Measurements from ENCODE around the gene NSUN4. TPM values are rescaled to one million over a fixed set of nuclear protein-coding genes. Genes with fewer than 3 reads are reported as not detected.
"Not testable (repeated sequence)": the region's sequence is repeated elsewhere in the genome, so short reads cannot be mapped to it uniquely, and the experiment has no call there.

The NSUN4 gene
- total RNA-seq, 2 experiments from 2014 or later: 33.6 to 37.8 TPM

DNA sequence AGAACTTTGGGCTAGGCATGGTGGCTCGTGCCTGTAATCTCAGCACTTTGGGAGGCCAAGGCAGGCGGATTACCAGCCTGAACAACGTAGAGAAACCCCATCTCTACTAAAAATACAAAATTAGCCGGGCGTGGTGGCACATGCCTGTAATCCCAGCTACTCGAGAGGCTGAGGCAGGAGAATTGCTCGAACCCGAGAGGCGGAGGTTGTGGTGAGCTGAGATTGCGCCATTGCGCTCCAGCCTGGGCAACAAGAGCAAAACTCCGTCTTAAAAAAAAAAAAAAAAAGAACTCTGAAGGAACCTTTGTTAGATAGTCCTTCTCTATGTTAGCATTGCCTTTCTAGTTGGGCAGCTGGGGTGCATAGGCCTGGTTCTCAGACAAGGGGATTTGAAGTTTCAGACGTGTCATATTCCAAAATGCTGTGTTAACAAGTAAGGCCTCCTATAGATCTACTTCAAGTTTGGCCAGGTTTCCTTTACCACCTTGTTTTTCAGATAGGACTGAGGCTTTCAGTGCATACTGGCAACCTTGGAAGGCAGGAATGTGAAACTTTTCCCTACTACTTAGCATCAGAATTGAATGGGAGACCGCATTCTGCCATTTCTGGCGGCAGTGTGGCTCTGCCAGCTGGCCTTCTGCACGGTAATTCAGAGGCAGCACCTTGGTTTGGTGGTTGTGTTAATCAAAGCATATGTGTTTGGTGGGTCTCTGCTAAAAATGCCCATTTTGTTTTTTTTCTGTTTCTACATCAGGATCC lies 31.0 kb upstream of the NSUN4 start:
- intact Hi-C loops (cut with micrococcal nuclease): no loop called here
- Mint-ChIP-seq H3K4me1 (ENCODE audit: low read depth) (peaks cover 31% of the 10 kb centered on the region), H3K27me3 (ENCODE audit: low read depth) (no peaks in the 10 kb centered on the region), H3K4me3 (no peak overlapping the region), H3K27ac (no peak overlapping the region), H3K36me3 (ENCODE audit: low read depth) (peaks cover 37% of the 10 kb centered on the region), H3K9me3 (no peaks in the 10 kb centered on the region)
- CTCF ChIA-PET: no interaction called here
- no peak for DNase-seq

DNA sequence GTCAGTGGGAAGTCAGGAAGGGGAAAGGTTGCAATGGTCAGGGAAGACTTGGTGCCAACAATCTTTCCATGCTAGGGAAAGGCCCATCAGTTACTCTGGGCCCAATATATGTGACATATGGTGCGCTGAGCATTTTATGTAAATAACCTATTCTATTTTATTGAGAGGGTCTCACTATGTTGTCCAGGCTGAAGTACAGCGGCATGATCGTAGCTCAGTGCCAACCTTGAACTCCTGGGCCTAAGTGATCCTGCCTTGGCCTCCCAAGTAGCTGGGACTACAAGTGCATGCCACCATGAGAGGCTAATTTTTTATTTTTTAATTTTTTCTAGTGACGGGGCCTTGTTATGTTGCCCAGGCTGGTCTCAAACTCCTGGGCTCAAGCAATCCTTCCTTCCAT lies 30.3 kb upstream of the NSUN4 start:
- intact Hi-C loops (cut with micrococcal nuclease): no loop called here
- peaks cover 39% of the 10 kb centered on the region for H3K36me3 Mint-ChIP-seq (ENCODE audit: low read depth)

DNA sequence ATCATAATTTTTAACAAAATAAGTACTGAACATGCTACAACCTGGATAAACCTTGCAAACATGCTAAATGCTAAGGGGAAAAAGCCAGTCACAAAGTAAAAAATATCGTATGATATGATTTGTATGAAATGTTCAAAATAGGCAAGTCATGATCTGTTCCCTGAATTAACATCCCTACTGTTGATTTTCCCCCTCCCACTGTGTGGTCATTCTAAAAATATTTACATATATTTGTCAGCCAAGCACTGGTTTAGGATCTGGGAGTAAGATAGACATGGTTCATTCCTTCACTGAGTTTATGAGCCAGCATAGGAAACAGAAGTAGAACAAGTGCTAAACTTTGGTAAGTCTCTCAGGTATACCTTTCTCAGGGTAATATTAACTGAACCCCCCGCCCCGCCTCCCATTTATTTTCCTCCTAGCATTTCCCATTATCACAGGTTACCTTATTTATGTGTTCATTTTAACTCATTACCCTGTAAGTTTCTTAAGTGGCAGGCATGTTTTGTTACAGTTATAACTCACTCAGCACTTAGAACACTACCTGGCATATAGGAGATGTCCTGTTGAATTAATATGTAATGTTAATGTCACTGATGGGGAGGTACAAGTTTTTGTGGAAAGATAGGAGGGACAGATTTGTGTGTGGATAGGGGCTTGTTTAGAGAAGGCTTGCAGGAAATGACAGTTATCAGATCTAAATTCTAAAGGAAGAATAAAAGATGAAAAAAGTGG lies 24.8 kb upstream of the NSUN4 start:
- DNase-seq: no peak
- Mint-ChIP-seq H3K9me3 (no peaks in the 10 kb centered on the region), H3K36me3 (ENCODE audit: low read depth) (peaks cover 25% of the 10 kb centered on the region), H3K27me3 (ENCODE audit: low read depth) (no peaks in the 10 kb centered on the region), H3K27ac (no peak overlapping the region), H3K4me1 (ENCODE audit: low read depth) (no peaks in the 10 kb centered on the region), H3K4me3 (no peak overlapping the region)
- CTCF ChIA-PET: no interaction called here
- intact Hi-C loops (cut with micrococcal nuclease): no loop called here

More for the DNA sequence above, 30.3 kb upstream of the NSUN4 start:
- no peak for DNase-seq
- CTCF ChIA-PET: interaction anchor here (0.6 kb wide), 1 partner anchor 27 kb away, joined by 3 read pairs; no protein-coding TSS in a partner anchor
- Mint-ChIP-seq H3K27ac (no peak overlapping the region), H3K9me3 (no peaks in the 10 kb centered on the region), H3K4me1 (ENCODE audit: low read depth) (peaks cover 23% of the 10 kb centered on the region), H3K27me3 (ENCODE audit: low read depth) (no peaks in the 10 kb centered on the region), H3K4me3 (no peak overlapping the region)

DNA sequence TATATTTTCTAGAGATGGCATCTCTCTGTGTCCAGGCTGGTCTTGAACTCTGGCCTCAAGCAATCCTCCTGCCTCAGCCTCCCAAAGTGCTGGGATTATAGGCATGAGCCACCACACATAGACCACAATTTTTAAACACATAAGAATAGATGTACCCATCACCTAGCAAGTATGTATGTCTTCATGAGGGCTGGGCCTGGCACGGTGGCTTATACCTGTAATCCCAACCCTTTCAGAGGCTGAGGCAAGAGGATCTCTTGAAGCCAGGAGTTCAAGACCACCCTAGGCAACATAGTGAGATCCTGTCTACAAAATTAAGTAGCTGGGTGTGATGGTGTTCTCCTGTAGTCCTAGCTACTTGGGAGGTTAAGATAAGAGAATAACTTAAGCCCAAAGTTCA lies 23.3 kb upstream of the NSUN4 start:
- Mint-ChIP-seq H3K9me3 (no peaks in the 10 kb centered on the region), H3K27ac (no peak overlapping the region), H3K4me1 (ENCODE audit: low read depth) (no peaks in the 10 kb centered on the region), H3K27me3 (ENCODE audit: low read depth) (no peaks in the 10 kb centered on the region), H3K36me3 (ENCODE audit: low read depth) (peaks cover 17% of the 10 kb centered on the region), H3K4me3 (no peak overlapping the region)
- intact Hi-C loops (cut with micrococcal nuclease): no loop called here
- CTCF ChIA-PET: interaction anchor here (0.9 to 1.1 kb wide), 2 partner anchors 23 to 26 kb away, joined by 3 read pairs; partner anchors contain the start of gene NSUN4
- DNase-seq: no peak

DNA sequence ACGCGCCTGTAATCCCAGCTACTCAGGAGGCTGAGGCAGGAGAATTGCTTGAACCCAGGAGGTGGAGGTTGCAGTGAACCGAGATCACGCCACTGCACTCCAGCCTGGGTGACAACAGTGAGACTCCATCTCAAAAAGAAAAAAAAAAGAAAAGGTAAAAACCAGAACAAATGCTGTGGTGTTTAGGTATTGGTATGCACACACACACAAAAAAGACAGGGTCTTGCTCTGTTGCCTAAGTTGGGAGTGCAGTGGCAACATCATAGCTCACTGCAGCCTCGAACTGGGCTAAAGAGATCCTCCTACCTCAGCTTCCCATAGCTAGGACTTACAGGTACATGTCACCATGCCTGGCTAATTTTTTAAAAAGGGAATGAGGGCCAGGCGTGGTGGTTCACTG lies 21.3 kb upstream of the NSUN4 start:
- CTCF ChIA-PET: interaction anchor here (0.7 kb wide), 1 partner anchor 16 kb away, joined by 3 read pairs; no protein-coding TSS in a partner anchor
- H3K27ac Mint-ChIP-seq; H3K4me3 Mint-ChIP-seq; intact Hi-C loops (cut with micrococcal nuclease); DNase-seq; H3K27me3 Mint-ChIP-seq (ENCODE audit: low read depth); H3K9me3 Mint-ChIP-seq; H3K4me1 Mint-ChIP-seq (ENCODE audit: low read depth): not testable (repeated sequence)
- H3K36me3 Mint-ChIP-seq (ENCODE audit: low read depth): peaks cover 11% of the 10 kb centered on the region

DNA sequence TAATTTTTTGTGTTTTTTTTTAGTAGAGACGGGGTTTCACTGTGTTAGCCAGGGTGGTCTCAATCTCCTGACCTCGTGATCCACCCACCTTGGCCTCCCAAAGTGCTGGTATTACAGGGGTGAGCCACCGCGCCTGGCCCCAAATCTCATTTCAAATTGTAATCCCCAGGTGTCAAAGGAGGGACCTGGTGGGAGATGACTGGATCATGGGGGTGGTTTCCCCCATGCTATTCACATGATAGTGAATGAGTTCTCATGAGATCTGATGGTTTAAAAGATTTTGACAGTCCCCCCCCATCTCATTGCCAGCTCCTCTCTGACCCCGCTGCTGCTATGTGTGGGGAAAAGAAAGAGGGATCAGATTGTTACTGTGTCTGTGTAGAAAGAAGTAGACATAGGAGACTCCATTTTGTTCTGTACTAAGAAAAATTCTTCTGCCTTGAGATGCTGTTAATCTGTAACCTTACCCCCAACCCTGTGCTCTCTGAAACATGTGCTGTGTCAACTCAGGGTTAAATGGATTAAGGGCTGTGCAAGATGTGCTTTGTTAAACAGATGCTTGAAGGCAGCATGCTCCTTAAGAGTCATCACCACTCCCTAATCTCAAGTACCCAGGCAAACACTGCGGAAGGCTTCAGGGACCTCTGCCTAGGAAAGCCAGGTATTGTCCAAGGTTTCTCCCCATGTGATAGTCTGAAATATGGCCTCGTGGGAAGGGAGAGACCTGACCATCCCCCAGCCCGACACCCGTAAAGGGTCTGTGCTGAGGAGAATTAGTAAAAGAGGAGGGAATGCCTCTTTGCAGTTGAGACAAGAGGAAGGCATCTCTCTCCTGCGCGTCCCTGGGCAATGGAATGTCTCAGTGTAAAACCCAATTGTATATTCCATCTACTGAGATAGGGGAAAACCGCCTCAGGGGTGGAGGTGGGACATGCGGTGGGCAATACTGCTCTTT lies 20.4 kb upstream of the NSUN4 start:
- CTCF ChIA-PET: interaction anchor here (0.7 kb wide), 1 partner anchor 15 kb away, joined by 3 read pairs; no protein-coding TSS in a partner anchor
- H3K36me3 Mint-ChIP-seq (ENCODE audit: low read depth); H3K27me3 Mint-ChIP-seq (ENCODE audit: low read depth); H3K9me3 Mint-ChIP-seq; H3K27ac Mint-ChIP-seq; DNase-seq; H3K4me1 Mint-ChIP-seq (ENCODE audit: low read depth); H3K4me3 Mint-ChIP-seq; intact Hi-C loops (cut with micrococcal nuclease): not testable (repeated sequence)

DNA sequence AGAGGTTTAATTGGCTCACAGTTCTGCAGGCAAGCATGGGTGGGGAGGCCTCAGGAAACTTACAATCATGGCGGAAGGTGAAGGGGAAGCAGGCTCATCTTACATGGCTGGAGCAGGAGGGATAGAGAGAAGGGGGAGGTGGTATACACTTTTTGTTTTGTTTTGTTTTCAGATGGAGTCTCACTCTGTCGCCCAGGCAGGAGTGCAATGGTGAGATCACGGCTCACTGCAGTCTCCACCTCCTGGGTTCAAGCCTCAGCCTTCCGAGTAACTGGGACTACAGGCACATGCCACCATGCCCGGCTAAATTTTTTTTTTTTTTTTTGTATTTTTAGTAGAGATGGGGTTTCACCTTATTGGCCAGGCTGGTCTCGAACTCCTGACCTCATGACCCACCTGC lies 18.4 kb upstream of the NSUN4 start:
- H3K9me3 Mint-ChIP-seq; H3K36me3 Mint-ChIP-seq (ENCODE audit: low read depth); H3K27me3 Mint-ChIP-seq (ENCODE audit: low read depth); H3K27ac Mint-ChIP-seq; H3K4me1 Mint-ChIP-seq (ENCODE audit: low read depth); H3K4me3 Mint-ChIP-seq; DNase-seq; intact Hi-C loops (cut with micrococcal nuclease): not testable (repeated sequence)
- CTCF ChIA-PET: interaction anchor here (0.6 kb wide), 1 partner anchor 9 kb away, joined by 3 read pairs; no protein-coding TSS in a partner anchor

DNA sequence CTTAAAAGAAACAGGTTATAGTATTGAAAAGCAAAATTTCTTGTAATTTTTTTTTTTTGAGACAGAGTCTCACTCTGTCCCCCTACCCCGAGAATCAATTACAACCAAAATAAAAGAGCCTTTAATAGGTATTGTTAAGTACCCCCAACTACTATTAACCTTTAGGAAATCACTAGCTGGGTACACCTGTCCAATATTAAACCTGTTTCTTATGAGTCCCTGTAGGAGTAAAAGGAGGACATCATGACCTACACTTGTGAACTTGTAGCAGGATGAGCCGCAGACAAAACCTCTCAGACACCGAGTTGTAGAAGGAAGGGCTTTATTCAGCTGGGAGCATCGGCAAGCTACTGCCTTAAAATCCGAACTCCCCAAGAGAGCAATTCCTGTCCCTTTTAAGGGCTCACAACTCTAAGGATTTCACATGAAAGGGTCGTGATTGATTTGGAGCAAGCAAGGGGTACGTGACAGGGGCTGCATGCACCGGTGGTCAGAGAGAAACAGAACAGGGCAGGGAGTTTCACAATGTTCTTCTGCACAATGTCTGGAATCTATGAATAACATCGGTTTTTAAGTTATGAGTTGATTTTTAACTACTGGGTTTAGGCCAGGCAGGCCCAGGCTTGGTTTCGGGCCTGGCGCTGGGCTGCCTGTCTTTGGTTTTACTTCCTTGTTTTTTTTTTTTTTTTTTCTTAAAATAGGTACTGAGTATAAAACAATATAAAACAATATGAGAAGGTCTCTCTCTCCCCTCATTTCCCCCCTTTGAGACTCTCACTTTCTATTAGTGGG lies 15.1 kb upstream of the NSUN4 start:
- intact Hi-C loops (cut with micrococcal nuclease); CTCF ChIA-PET; H3K27ac Mint-ChIP-seq; H3K4me1 Mint-ChIP-seq (ENCODE audit: low read depth); H3K9me3 Mint-ChIP-seq; DNase-seq; H3K27me3 Mint-ChIP-seq (ENCODE audit: low read depth); H3K36me3 Mint-ChIP-seq (ENCODE audit: low read depth); H3K4me3 Mint-ChIP-seq: not testable (repeated sequence)

DNA sequence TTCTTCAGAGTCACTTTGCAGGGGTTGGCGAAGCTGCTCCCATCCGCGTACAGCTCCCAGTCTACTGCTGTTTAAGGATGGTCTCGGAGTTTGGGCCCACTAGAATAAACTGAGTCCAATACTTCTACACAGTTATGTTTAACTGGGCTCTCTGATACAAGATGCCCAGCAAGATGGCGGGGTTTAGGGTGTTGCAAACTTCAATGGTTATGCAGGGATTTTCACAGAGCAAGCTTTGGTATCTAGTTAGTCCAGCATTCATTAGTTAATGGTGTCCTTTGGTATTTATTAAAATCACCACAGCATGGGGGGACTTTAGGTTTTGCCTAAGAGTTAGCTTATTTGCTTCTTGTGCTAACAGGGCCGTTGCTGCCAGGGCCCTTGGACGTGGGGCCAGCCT lies 12.4 kb upstream of the NSUN4 start:
- H3K27ac Mint-ChIP-seq; H3K9me3 Mint-ChIP-seq; H3K4me3 Mint-ChIP-seq; H3K4me1 Mint-ChIP-seq (ENCODE audit: low read depth); H3K27me3 Mint-ChIP-seq (ENCODE audit: low read depth); DNase-seq; CTCF ChIA-PET; intact Hi-C loops (cut with micrococcal nuclease); H3K36me3 Mint-ChIP-seq (ENCODE audit: low read depth): not testable (repeated sequence)

DNA sequence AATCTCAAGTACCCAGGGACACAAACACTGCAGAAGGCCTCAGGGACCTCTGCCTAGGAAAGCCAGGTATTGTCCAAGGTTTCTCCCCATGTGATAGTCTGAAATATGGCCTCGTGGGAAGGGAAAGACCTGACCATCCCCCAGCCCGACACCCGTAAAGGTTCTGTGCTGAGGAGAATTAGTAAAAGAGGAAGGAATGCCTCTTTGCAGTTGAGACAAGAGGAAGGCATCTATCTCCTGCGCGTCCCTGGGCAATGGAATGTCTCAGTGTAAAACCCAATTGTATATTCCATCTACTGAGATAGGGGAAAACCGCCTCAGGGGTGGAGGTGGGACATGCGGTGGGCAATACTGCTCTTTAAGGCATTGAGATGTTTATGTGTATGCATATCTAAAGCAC lies 10.8 kb upstream of the NSUN4 start:
- H3K4me1 Mint-ChIP-seq (ENCODE audit: low read depth); DNase-seq; intact Hi-C loops (cut with micrococcal nuclease); H3K9me3 Mint-ChIP-seq; H3K36me3 Mint-ChIP-seq (ENCODE audit: low read depth); H3K27me3 Mint-ChIP-seq (ENCODE audit: low read depth); CTCF ChIA-PET; H3K27ac Mint-ChIP-seq; H3K4me3 Mint-ChIP-seq: not testable (repeated sequence)

DNA sequence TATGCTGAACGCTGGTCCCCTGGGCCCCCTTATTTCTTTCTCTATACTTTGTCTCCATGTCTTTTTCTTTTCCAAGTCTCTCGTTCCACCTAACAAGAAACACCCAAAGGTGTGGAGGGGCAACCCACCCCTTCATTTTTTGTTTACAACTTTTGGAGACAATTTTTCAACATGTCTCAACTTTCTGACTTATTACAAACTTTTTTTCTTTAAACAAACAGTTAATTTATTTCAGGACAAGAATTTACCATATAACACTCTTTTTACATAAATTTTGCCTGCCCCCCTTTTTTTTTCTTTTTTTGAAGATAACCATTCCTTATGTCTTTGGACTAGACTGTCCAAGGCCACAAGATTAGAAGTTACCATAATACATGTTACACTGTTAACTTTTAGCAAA lies 10.2 kb upstream of the NSUN4 start:
- H3K4me3 Mint-ChIP-seq; H3K27me3 Mint-ChIP-seq (ENCODE audit: low read depth); H3K36me3 Mint-ChIP-seq (ENCODE audit: low read depth); H3K27ac Mint-ChIP-seq; CTCF ChIA-PET; H3K9me3 Mint-ChIP-seq; DNase-seq; H3K4me1 Mint-ChIP-seq (ENCODE audit: low read depth); intact Hi-C loops (cut with micrococcal nuclease): not testable (repeated sequence)
